Activated naive CD4-positive, alpha-beta T cell treated with anti-CD3 and anti-CD28 coated beads for 36 hours (primary cell): ENCODE data around the gene STIP1. TPM values are rescaled to one million over a fixed set of nuclear protein-coding genes. Genes with fewer than 3 reads are reported as not detected.
"Not testable (repeated sequence)": the region's sequence is repeated elsewhere in the genome, so short reads cannot be mapped to it uniquely, and the experiment has no call there.

ENCODE experiments used
- CTCF ChIA-PET: fragments of 350-600 bp; sonication (Branson Sonifier 250); formaldehyde crosslinking; loops from one replicate; lab custom pipeline; 2021; ENCODE audit warnings: antibody characterized with exemption; lab: Charles Lee
- DNase-seq: peaks from one replicate; pipeline ENCODE4 v3.0.0-alpha.2; 2020
- H3K27ac Mint-ChIP-seq: one replicate; pipeline ENCODE4 v1.8.0; 2021; ENCODE audit warnings: mild to moderate bottlenecking, mixed read lengths
- H3K27me3 Mint-ChIP-seq: one replicate; pipeline ENCODE4 v1.8.0; 2021; ENCODE audit warnings: low read depth, mixed read lengths
- H3K36me3 Mint-ChIP-seq: one replicate; pipeline ENCODE4 v1.8.0; 2021; ENCODE audit warnings: low read depth, mixed read lengths
- H3K4me1 Mint-ChIP-seq: one replicate; pipeline ENCODE4 v1.8.0; 2021; ENCODE audit warnings: low read depth, mixed read lengths
- H3K4me3 Mint-ChIP-seq: one replicate; pipeline ENCODE4 v1.8.0; 2021; ENCODE audit warnings: mild to moderate bottlenecking, moderate library complexity, mixed read lengths
- H3K9me3 Mint-ChIP-seq: one replicate; pipeline ENCODE4 v1.8.0; 2021; ENCODE audit warnings: mixed read lengths
- intact Hi-C: fragments of 100-400 bp; cut with micrococcal nuclease; formaldehyde crosslinking; loops from one replicate; pipeline ENCODE4 v1.15.1; 2023
- total RNA-seq, 2 experiments: library from RNA; stranded (reverse); gene quantifications; one replicate each; pipeline ENCODE4 v1.2.3, GENCODE V29; 2021

Gene STIP1
- total RNA-seq, 2 experiments from 2014 or later: 264 to 272 TPM

- CTCF ChIA-PET: interaction anchor here (1.6 to 1.8 kb wide), 3 partner anchors 39 to 60 kb away, joined by 5 to 7 read pairs (median 6); partner anchors contain the start of gene CATSPERZ
- Mint-ChIP-seq H3K4me1 (peaks cover 29% of the 10 kb centered on the region), H3K36me3 (peaks cover 21% of the 10 kb centered on the region), H3K27ac (peak overlapping the region; percentile 71), H3K9me3 (no peaks in the 10 kb centered on the region), H3K27me3 (no peaks in the 10 kb centered on the region), H3K4me3 (peak overlapping the region; percentile 6)
- DNase-seq: no peak
- intact Hi-C loops: loop anchor here (5.0 to 10.0 kb wide), 2 partner anchors 633 to 841 kb away; partner anchors contain the start of genes CDCA5, EHD1 and ZFPL1
Measured at GRCh38 chr11:64244107-64244506, 58.1 kb downstream of the STIP1 start.

GRCh38 chr11:64244966-64245365 is 59.0 kb downstream of the STIP1 start:
- no peaks in the 10 kb centered on the region for H3K9me3 Mint-ChIP-seq
- CTCF ChIA-PET: interaction anchor here (0.8 to 1.9 kb wide), 3 partner anchors 27 to 59 kb away, joined by 3 to 6 read pairs (median 4); no protein-coding TSS in a partner anchor
- no peaks in the 10 kb centered on the region for H3K27me3 Mint-ChIP-seq
- peak overlapping the region; percentile 91 for H3K27ac Mint-ChIP-seq
- H3K4me1 Mint-ChIP-seq: peaks cover 25% of the 10 kb centered on the region
- intact Hi-C loops: loop anchor here (5.0 to 10.0 kb wide), 2 partner anchors 632 to 840 kb away; partner anchors contain the start of genes CDCA5, EHD1 and ZFPL1
- peaks cover 18% of the 10 kb centered on the region for H3K36me3 Mint-ChIP-seq
- DNase-seq: no peak
- peak overlapping the region; percentile 95 for H3K4me3 Mint-ChIP-seq

DNA sequence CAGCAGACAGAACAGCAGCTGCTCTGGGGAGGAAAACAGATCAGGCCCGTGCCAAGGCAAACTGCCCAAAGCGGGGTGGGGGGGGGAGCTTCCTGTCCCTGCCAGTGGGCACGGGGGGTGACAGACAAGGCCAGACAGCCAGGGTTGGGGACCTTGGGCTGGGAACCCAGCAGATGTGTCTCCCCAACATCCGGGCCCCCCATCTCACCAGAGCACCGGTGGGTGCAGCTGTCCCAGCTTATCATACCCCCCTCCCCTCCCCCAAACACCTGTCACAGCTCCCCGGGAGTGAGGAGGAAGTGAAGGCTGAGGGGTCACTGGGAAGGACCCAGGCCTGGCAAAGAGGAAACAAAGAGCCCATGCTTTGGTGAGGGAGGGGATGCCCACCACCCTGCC is 59.4 kb downstream of the STIP1 start:
- Mint-ChIP-seq H3K4me3 (peak overlapping the region; percentile 95), H3K4me1 (peaks cover 23% of the 10 kb centered on the region), H3K27me3 (no peaks in the 10 kb centered on the region), H3K27ac (peak overlapping the region; percentile 91), H3K36me3 (peaks cover 15% of the 10 kb centered on the region), H3K9me3 (no peaks in the 10 kb centered on the region)
- intact Hi-C loops: loop anchor here (10.0 kb wide), 1 partner anchor 839 kb away; the partner anchor contains the start of genes CDCA5 and ZFPL1
- CTCF ChIA-PET: interaction anchor here (0.8 to 1.9 kb wide), 4 partner anchors 27 to 59 kb away, joined by 3 to 6 read pairs (median 4); no protein-coding TSS in a partner anchor
- DNase-seq: peak; percentile 55

- peak; percentile 91 for DNase-seq
- Mint-ChIP-seq H3K36me3 (peaks cover 14% of the 10 kb centered on the region), H3K27ac (peak overlapping the region; percentile 91), H3K27me3 (no peaks in the 10 kb centered on the region), H3K4me1 (peaks cover 25% of the 10 kb centered on the region), H3K4me3 (peak overlapping the region; percentile 95), H3K9me3 (no peaks in the 10 kb centered on the region)
- CTCF ChIA-PET: interaction anchor here (1.1 to 1.9 kb wide), 4 partner anchors 26 to 58 kb away, joined by 4 to 6 read pairs (median 5); partner anchors contain the start of gene CATSPERZ
- intact Hi-C loops: loop anchor here (1.0 to 10.0 kb wide), 7 partner anchors 15 to 839 kb away; partner anchors contain the start of genes BAD, CDCA5, DNAJC4 and ESRRA
Measured at GRCh38 chr11:64245797-64246620, 60.0 kb downstream of the STIP1 start.

DNA sequence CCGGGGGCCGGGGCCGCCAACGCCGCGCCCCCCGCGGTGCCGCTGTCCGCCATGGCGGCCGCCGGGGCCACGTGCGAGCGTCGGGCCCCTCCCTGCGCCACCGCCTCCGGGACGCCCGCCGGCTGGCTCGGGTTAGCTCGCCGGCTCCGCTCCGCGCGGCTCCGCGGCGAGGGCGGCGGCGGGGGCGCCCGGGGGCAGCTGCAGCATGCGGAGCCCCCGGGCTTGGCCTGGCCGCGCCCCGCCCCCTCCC is 60.6 kb downstream of the STIP1 start:
- H3K27ac Mint-ChIP-seq, H3K27me3 Mint-ChIP-seq, DNase-seq, H3K9me3 Mint-ChIP-seq: not testable (repeated sequence)
- Mint-ChIP-seq H3K4me3 (peak overlapping the region; percentile 78), H3K36me3 (peaks cover 14% of the 10 kb centered on the region), H3K4me1 (peaks cover 25% of the 10 kb centered on the region)
- intact Hi-C loops: loop anchor here (1.0 to 10.0 kb wide), 7 partner anchors 16 to 838 kb away; partner anchors contain the start of genes BAD, CDCA5, DNAJC4 and ESRRA
- CTCF ChIA-PET: interaction anchor here (1.1 to 1.9 kb wide), 3 partner anchors 42 to 58 kb away, joined by 5 to 6 read pairs (median 5); partner anchors contain the start of gene CATSPERZ

- CTCF ChIA-PET: interaction anchor here (0.7 to 1.6 kb wide), 4 partner anchors 43 to 55 kb away, joined by 3 to 5 read pairs (median 4); partner anchors contain the start of gene CATSPERZ
- Mint-ChIP-seq H3K4me3 (peak within 1 kb of the TSS; percentile 95), H3K9me3 (no peaks in the 10 kb centered on the region), H3K27me3 (no peaks in the 10 kb centered on the region), H3K36me3 (peaks cover 14% of the 10 kb centered on the region), H3K4me1 (peaks cover 29% of the 10 kb centered on the region), H3K27ac (peak within 1 kb of the TSS; percentile 91)
- peak; percentile 80 for DNase-seq
- intact Hi-C loops: loop anchor here (1.0 to 10.0 kb wide), 7 partner anchors 16 to 838 kb away; partner anchors contain the start of genes BAD, CDCA5, DNAJC4 and ESRRA
Measured at GRCh38 chr11:64246871-64247728, 61.1 kb downstream of the STIP1 start, which contains the start of gene PPP1R14B. Gene PPP1R14B, minus strand, starts transcription at chr11:64246943. Its CDS starts 270 bp downstream, at chr11:64246673.

DNA sequence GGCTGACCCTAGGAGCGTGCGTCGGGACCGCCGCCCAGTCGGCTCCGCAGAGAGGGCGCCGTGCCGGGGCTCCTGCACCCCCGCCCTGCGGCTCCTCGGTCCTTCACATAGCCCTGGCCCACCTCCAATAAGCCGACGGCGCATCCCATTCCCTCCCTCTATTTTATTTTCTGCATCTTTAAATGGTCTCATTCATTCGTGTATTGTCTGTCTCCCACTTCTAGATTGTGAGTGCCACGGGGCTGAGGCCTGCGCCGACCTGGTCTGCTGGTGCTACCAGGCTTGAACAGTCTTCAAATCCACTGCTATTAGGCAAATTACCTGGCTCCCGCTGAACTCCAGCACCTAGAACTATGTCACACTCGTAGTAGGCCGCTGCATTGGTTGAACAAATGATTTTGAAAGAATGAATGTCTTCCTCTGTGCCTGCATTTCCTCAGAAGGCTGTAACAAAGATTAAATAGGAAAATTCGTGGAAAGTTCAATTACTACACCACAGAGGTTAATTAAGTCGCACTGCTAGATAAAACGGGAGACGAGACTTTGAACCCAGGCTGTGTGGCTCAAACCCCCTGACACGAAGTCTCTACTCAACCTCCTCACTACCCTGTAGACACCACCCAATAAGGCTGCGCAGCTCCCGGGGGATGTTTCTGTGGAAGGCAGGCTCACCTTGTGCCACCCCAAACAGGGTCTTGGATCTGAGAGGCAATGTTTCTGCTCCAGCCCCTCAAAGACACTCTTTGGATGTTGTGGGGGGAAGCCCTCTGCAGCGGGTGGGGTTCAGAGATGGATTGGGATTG is 62.0 kb downstream of the STIP1 start:
- intact Hi-C loops: loop anchor here (2.0 to 10.0 kb wide), 2 partner anchors 17 to 837 kb away; partner anchors contain the start of genes CDCA5, DNAJC4 and ZFPL1
- Mint-ChIP-seq H3K27me3 (no peaks in the 10 kb centered on the region), H3K4me1 (peaks cover 25% of the 10 kb centered on the region), H3K27ac (no peak overlapping the region), H3K4me3 (peak overlapping the region; percentile 52), H3K9me3 (no peaks in the 10 kb centered on the region), H3K36me3 (peaks cover 11% of the 10 kb centered on the region)
- CTCF ChIA-PET: interaction anchor here (0.7 to 1.3 kb wide), 3 partner anchors 14 to 54 kb away, joined by 3 to 4 read pairs (median 3); no protein-coding TSS in a partner anchor
- DNase-seq: no peak

DNA sequence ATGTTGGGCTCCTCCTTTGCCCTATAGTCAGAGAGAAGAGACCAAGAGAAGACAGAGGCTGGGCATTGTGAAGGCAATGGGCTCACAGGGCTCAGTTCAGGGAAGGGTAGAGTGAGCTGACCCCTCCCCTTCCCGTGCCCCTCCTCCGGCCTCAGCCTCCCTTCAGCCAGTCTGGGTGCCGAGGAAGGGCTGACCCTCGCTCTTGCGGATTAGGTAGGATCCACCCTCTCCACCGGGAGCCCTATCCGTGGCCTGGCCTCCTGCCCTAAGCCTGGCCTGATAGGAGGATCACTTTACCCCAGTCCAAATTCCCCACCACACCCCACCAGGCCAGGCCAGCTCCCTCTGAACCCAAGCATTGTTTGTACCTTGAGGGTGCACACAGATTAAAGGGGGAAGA is 62.6 kb downstream of the STIP1 start:
- no peak for DNase-seq
- CTCF ChIA-PET: interaction anchor here (1.0 to 4.1 kb wide), 4 partner anchors 13 to 56 kb away, joined by 3 to 23 read pairs (median 7); partner anchors contain the start of gene ESRRA
- H3K27me3 Mint-ChIP-seq: no peaks in the 10 kb centered on the region

GRCh38 chr11:64249038-64249437 is 63.1 kb downstream of the STIP1 start:
- H3K27me3 Mint-ChIP-seq: no peaks in the 10 kb centered on the region
- peaks cover 17% of the 10 kb centered on the region for H3K4me1 Mint-ChIP-seq
- H3K9me3 Mint-ChIP-seq: no peaks in the 10 kb centered on the region
- intact Hi-C loops: loop anchor here (10.0 kb wide), 1 partner anchor 836 kb away; the partner anchor contains the start of genes CDCA5 and ZFPL1
- no peak for DNase-seq
- H3K36me3 Mint-ChIP-seq: peaks cover 1% of the 10 kb centered on the region
- no peak overlapping the region for H3K27ac Mint-ChIP-seq
- no peak overlapping the region for H3K4me3 Mint-ChIP-seq
- CTCF ChIA-PET: interaction anchor here (1.5 to 4.1 kb wide), 3 partner anchors 23 to 55 kb away, joined by 5 to 23 read pairs (median 10); partner anchors contain the start of gene ESRRA

More for the DNA sequence above, 62.6 kb downstream of the STIP1 start:
- Mint-ChIP-seq H3K4me1 (peaks cover 19% of the 10 kb centered on the region), H3K36me3 (peaks cover 6% of the 10 kb centered on the region), H3K4me3 (no peak overlapping the region), H3K9me3 (no peaks in the 10 kb centered on the region), H3K27ac (no peak overlapping the region)
- intact Hi-C loops: loop anchor here (10.0 kb wide), 1 partner anchor 836 kb away; the partner anchor contains the start of genes CDCA5 and ZFPL1

DNA sequence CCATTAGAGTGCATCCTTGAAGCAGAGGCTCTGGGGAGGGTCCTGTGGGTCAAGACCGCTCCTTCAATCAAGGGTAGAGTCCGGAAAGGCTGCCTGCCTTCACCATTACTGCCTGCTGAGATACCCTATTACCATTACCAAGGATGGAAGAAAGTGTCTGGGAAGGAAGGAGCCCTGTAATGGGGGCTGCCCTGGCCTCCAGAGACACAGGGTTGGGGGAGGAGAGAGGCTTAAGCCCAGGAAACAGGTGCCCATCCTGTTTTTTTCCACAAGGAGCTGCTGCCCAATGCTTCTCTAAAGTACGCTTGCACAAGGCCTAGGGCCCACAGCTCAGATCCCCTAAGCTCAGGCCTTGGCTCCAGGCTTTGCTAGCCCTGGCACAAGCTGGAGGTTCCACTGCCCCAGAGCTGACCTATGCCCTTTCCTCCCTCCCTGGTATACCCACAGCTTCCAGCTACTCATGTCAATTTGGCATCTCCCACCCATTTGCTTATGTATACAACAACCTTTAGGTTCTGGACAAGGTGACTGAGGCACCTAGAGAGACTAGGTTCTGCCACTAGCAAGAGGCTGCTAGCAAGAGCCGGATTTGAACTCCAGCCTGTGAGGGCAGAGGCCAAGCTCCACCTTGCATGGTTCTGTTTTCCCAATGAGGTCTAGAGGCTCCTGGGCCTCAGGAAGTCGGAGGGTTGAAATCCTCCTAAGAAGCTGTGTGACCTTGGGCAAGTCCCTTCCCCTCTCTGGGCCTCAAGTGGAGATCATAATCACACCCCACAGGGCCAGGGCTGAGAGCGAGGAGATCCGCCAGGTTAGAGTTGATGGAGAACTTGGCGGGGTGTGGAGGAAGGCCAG is 63.8 kb downstream of the STIP1 start:
- H3K27ac Mint-ChIP-seq: no peak overlapping the region

More for the DNA sequence above, 63.8 kb downstream of the STIP1 start:
- peaks cover 1% of the 10 kb centered on the region for H3K36me3 Mint-ChIP-seq
- CTCF ChIA-PET: interaction anchor here (0.6 to 4.1 kb wide), 10 partner anchors 20 to 105 kb away, joined by 3 to 27 read pairs (median 7); partner anchors contain the start of genes CATSPERZ, ESRRA and FERMT3
- no peak for DNase-seq
- intact Hi-C loops: loop anchor here (10.0 kb wide), 1 partner anchor 835 kb away; the partner anchor contains the start of genes CDCA5 and ZFPL1
- no peaks in the 10 kb centered on the region for H3K9me3 Mint-ChIP-seq
- peak overlapping the region; percentile 4 for H3K4me3 Mint-ChIP-seq
- H3K27me3 Mint-ChIP-seq: no peaks in the 10 kb centered on the region
- H3K4me1 Mint-ChIP-seq: peaks cover 17% of the 10 kb centered on the region
